ENCODE data around the gene OR10A7. TPM values are rescaled to one million over a fixed set of nuclear protein-coding genes. Genes with fewer than 3 reads are reported as not detected.

Gene OR10A7
- total RNA-seq = not detected in 2 replicates

GRCh38 chr12:55220725-55221124 lies at the start of gene OR10A7:
Gene OR10A7 (plus strand): TSS chr12:55221025. CDS start chr12:55221025, 0 bp downstream.

DNA sequence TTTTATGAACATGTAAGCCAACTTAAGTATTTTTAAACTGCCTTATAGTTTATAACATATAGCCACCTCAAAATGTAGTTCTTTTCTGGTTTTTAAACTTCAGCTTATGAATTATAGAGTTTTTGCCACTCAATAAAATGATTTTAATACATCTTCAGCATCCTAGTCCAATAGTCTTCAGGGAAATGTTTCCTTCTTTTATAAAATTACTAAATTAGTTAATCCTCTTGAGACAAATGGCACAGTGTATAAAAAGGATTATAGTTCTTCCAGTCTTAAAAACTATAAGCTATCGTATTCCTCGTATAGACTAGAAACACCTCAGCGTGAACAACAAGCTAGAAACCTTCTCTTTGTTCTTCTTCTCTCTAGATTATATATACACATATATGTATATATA lies 23.5 kb downstream of the OR10A7 start, which contains the start of gene OR6C74:
OR6C74 (plus strand) TSS at position 301 of the 400 bp plus-strand sequence. CDS start 2,679 bp downstream, outside the sequence.

Other genes with a start within 250 kb of the OR10A7 start
- not detected in 2 replicates for gene TESPA1, start 236.3 kb upstream of the OR10A7 start, total RNA-seq
- not detected in 2 replicates for gene NEUROD4, start 201.1 kb upstream of the OR10A7 start, total RNA-seq
- gene OR9K2, start 94.6 kb upstream of the OR10A7 start, total RNA-seq = not detected in 2 replicates
- not detected in 2 replicates for gene OR6C74, start 23.6 kb downstream of the OR10A7 start, total RNA-seq
- not detected in 2 replicates for gene OR6C6, start 75.5 kb downstream of the OR10A7 start, total RNA-seq
- gene OR6C1, start 93.3 kb downstream of the OR10A7 start, total RNA-seq = not detected in 2 replicates
- not detected in 2 replicates for gene OR6C3, start 109.7 kb downstream of the OR10A7 start, total RNA-seq
- not detected in 2 replicates for gene OR6C75, start 141.9 kb downstream of the OR10A7 start, total RNA-seq
- not detected in 2 replicates for gene OR6C65, start 179.5 kb downstream of the OR10A7 start, total RNA-seq
- gene OR6C76, start 205.2 kb downstream of the OR10A7 start, total RNA-seq = not detected in 2 replicates
- not detected in 2 replicates for gene OR6C2, start 223.1 kb downstream of the OR10A7 start, total RNA-seq
- not detected in 2 replicates for gene OR6C70, start 249.1 kb downstream of the OR10A7 start, total RNA-seq

Measured in placental pericyte (primary cell).